ENCODE data around the gene KATNB1. TPM values are rescaled to one million over a fixed set of nuclear protein-coding genes. Genes with fewer than 3 reads are reported as not detected.
"Not testable (repeated sequence)": the region's sequence is repeated elsewhere in the genome, so short reads cannot be mapped to it uniquely, and the experiment has no call there.

KATNB1 gene
- total RNA-seq, 1 experiment from 2014 or later: 38.9 TPM

GRCh38 chr16:57711346-57711745 lies 24.2 kb upstream of the KATNB1 start:
- no peak for DNase-seq
- no peaks in the 10 kb centered on the region for H3K4me1 ChIP-seq

GRCh38 chr16:57711993-57712392 lies 23.6 kb upstream of the KATNB1 start:
- Histone ChIP-seq H3K4me3 (no peak overlapping the region), H3K4me1 (no peaks in the 10 kb centered on the region), H3K36me3 (no peaks in the 10 kb centered on the region), H3K27ac (no peak overlapping the region), H3K9me3 (replicated peaks) (no peaks in the 10 kb centered on the region), H3K27me3 (peaks cover 70% of the 10 kb centered on the region)
- DNase-seq: no peak

More at GRCh38 chr16:57711346-57711745, 24.2 kb upstream of the KATNB1 start:
- Histone ChIP-seq H3K9me3 (replicated peaks) (no peaks in the 10 kb centered on the region), H3K27me3 (peaks cover 70% of the 10 kb centered on the region), H3K36me3 (no peaks in the 10 kb centered on the region), H3K27ac (no peak overlapping the region), H3K4me3 (no peak overlapping the region)

DNA sequence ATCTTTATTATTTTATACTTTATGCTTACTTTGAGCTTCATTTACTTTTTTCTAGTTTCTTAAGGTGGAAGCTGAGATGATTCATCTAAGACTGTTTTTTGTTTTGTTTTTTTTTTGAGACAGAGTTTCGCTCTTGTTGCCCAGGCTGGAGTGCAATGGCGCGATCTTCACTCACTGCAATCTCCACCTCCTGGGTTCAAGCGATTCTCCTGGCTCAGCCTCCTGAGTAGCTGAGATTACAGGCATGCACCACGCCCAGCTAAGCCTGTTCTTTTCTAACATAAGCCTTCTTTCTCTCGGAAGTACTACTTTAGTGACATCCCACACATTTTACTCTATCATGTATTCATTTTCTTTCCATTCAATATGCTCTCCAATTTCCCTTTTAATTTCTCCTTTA lies 23.0 kb upstream of the KATNB1 start:
- not testable (repeated sequence) for H3K9me3 ChIP-seq (replicated peaks); H3K27ac ChIP-seq; H3K36me3 ChIP-seq; H3K4me1 ChIP-seq; DNase-seq; H3K4me3 ChIP-seq
- peaks cover 70% of the 10 kb centered on the region for H3K27me3 ChIP-seq

GRCh38 chr16:57713596-57713995 lies 22.0 kb upstream of the KATNB1 start:
- H3K27me3 ChIP-seq: peaks cover 60% of the 10 kb centered on the region
- H3K9me3 ChIP-seq (replicated peaks): no peaks in the 10 kb centered on the region
- DNase-seq: no peak
- no peaks in the 10 kb centered on the region for H3K36me3 ChIP-seq
- H3K27ac ChIP-seq: no peak overlapping the region
- H3K4me3 ChIP-seq: no peak overlapping the region
- H3K4me1 ChIP-seq: no peaks in the 10 kb centered on the region

DNA sequence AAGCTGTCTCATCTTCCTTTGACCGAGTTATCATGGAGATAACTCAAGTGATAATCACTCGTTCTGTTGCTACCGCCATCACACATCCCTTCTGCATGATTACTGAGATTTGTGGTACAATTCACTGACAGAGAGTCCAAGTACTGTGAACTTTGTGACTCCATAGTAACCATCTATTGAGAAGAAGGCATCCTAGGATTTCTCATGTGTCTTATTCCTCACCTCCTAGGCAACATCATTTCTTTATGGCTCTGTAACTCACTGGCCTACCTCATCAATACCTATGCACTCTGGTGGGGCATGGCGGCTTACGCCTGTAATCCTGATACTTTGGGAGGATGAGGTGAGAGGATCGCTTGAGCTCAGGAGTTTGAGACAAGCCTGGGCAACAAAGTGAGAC lies 21.5 kb upstream of the KATNB1 start:
- DNase-seq: no peak
- peaks cover 60% of the 10 kb centered on the region for H3K27me3 ChIP-seq
- no peaks in the 10 kb centered on the region for H3K36me3 ChIP-seq
- no peaks in the 10 kb centered on the region for H3K9me3 ChIP-seq (replicated peaks)
- H3K27ac ChIP-seq: no peak overlapping the region
- no peaks in the 10 kb centered on the region for H3K4me1 ChIP-seq
- H3K4me3 ChIP-seq: no peak overlapping the region

GRCh38 chr16:57720142-57720575 lies 15.4 kb upstream of the KATNB1 start:
- H3K36me3 ChIP-seq: no peaks in the 10 kb centered on the region
- peaks cover 34% of the 10 kb centered on the region for H3K27me3 ChIP-seq
- H3K27ac ChIP-seq: no peak overlapping the region
- H3K4me3 ChIP-seq: no peak overlapping the region
- no peaks in the 10 kb centered on the region for H3K9me3 ChIP-seq (replicated peaks)
- peak; percentile 48 to 61 for DNase-seq
- no peaks in the 10 kb centered on the region for H3K4me1 ChIP-seq

- Histone ChIP-seq H3K27me3 (peaks cover 25% of the 10 kb centered on the region), H3K9me3 (replicated peaks) (no peaks in the 10 kb centered on the region), H3K36me3 (no peaks in the 10 kb centered on the region), H3K4me1 (no peaks in the 10 kb centered on the region), H3K27ac (no peak overlapping the region), H3K4me3 (no peak overlapping the region)
- DNase-seq: no peak
Measured at GRCh38 chr16:57721356-57722209, 14.0 kb upstream of the KATNB1 start.

DNA sequence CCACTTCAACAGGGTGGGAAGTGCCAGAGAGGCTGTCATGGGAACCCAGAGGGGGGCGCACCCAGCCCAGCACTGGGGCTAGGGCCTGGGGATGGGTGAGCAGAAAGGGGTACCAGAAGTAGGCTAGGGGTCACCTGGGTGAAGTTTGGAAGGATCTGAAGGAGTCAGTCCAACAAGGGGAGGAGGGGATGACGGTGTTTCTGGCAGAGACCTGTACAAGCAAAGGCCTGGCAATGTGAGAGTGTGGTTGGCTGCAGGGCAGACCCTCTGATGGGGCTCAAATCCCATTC lies 13.4 kb upstream of the KATNB1 start:
- H3K27me3 ChIP-seq: peaks cover 25% of the 10 kb centered on the region
- no peak overlapping the region for H3K4me3 ChIP-seq
- no peaks in the 10 kb centered on the region for H3K9me3 ChIP-seq (replicated peaks)

GRCh38 chr16:57722651-57723050 lies 12.9 kb upstream of the KATNB1 start:
- no peaks in the 10 kb centered on the region for H3K9me3 ChIP-seq (replicated peaks)
- H3K4me1 ChIP-seq: no peaks in the 10 kb centered on the region
- no peak overlapping the region for H3K4me3 ChIP-seq
- peaks cover 25% of the 10 kb centered on the region for H3K27me3 ChIP-seq
- H3K27ac ChIP-seq: no peak overlapping the region
- no peak for DNase-seq
- H3K36me3 ChIP-seq: no peaks in the 10 kb centered on the region

More for the DNA sequence above, 13.4 kb upstream of the KATNB1 start:
- H3K36me3 ChIP-seq: no peaks in the 10 kb centered on the region
- H3K4me1 ChIP-seq: no peaks in the 10 kb centered on the region
- H3K27ac ChIP-seq: no peak overlapping the region
- DNase-seq: no peak

DNA sequence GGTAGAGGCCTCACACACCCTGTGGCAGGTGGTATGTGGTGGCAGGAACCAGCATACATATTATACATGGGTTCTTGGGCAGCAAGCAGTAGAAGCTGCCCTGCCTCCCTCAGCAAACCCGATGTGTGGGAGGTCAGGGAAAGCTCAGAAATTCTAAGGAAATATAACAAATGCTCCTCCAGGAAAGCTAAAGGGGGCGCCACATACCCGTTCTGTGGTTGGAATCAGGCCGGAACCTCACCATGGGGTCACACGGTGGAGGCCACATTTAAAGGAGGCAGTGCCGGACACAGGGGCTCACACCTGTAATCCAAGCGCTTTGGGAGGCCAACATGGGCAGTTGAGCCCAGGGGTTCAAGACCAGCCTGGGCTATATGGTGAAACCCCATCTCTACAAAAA lies 12.4 kb upstream of the KATNB1 start:
- H3K9me3 ChIP-seq (replicated peaks): no peaks in the 10 kb centered on the region
- peak; percentile 28 to 59 for DNase-seq
- peaks cover 25% of the 10 kb centered on the region for H3K27me3 ChIP-seq
- no peaks in the 10 kb centered on the region for H3K36me3 ChIP-seq
- H3K4me1 ChIP-seq: no peaks in the 10 kb centered on the region
- no peak overlapping the region for H3K27ac ChIP-seq
- H3K4me3 ChIP-seq: no peak overlapping the region

GRCh38 chr16:57724531-57724930 lies 11.0 kb upstream of the KATNB1 start:
- Histone ChIP-seq H3K27ac (no peak overlapping the region), H3K36me3 (no peaks in the 10 kb centered on the region), H3K4me3 (no peak overlapping the region), H3K4me1 (no peaks in the 10 kb centered on the region), H3K9me3 (replicated peaks) (no peaks in the 10 kb centered on the region), H3K27me3 (peaks cover 22% of the 10 kb centered on the region)
- DNase-seq: no peak

DNA sequence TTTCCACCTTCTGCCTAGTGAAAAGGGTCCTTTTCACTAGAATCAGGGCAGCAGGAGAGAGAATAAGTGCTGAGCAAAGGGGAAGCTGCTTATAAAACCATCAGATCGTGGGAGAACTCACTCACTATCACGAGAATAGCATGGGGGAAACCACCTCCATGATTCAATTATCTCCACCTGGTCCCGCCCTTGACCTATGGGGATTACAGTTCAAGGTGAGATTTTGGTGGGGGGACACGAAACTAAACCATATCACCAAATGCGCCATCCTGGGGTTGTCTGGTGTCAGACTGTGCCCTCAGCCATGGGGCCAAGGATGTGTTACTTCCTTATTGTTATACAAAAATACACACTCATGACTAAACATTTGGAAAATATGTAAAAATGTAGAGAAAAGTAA lies 10.4 kb upstream of the KATNB1 start:
- H3K4me3 ChIP-seq: no peak overlapping the region
- H3K27ac ChIP-seq: no peak overlapping the region
- peaks cover 20% of the 10 kb centered on the region for H3K27me3 ChIP-seq
- no peaks in the 10 kb centered on the region for H3K4me1 ChIP-seq
- H3K9me3 ChIP-seq (replicated peaks): no peaks in the 10 kb centered on the region
- DNase-seq: no peak
- no peaks in the 10 kb centered on the region for H3K36me3 ChIP-seq

DNA sequence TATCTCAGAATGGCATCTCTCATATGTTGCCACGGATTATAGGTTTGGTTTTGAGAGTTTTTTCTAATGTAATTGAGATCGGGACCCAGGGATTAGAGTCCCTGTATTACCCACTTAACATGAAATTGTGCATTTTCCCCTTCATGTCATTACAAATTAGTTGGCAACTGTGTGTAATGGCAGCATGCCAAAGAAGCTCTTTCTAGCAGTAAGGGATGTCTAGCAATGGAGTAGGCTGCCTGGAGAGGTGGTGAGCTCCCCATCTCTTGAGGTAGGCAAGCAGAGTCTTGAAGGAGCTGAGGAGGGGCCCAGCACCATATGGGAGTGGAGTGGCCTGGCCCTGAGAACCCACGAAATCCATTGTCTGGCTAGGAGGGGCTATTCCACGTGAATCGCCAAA lies 10.0 kb upstream of the KATNB1 start:
- H3K9me3 ChIP-seq (replicated peaks): no peaks in the 10 kb centered on the region
- peaks cover 20% of the 10 kb centered on the region for H3K27me3 ChIP-seq
- no peak for DNase-seq
- H3K4me3 ChIP-seq: no peak overlapping the region
- no peaks in the 10 kb centered on the region for H3K36me3 ChIP-seq
- no peak overlapping the region for H3K27ac ChIP-seq
- no peaks in the 10 kb centered on the region for H3K4me1 ChIP-seq

- Histone ChIP-seq H3K27ac (no peak overlapping the region), H3K9me3 (replicated peaks) (no peaks in the 10 kb centered on the region), H3K36me3 (no peaks in the 10 kb centered on the region), H3K4me3 (no peak overlapping the region), H3K27me3 (peaks cover 20% of the 10 kb centered on the region), H3K4me1 (no peaks in the 10 kb centered on the region)
- no peak for DNase-seq
Measured at GRCh38 chr16:57725976-57726375, 9.6 kb upstream of the KATNB1 start.

DNA sequence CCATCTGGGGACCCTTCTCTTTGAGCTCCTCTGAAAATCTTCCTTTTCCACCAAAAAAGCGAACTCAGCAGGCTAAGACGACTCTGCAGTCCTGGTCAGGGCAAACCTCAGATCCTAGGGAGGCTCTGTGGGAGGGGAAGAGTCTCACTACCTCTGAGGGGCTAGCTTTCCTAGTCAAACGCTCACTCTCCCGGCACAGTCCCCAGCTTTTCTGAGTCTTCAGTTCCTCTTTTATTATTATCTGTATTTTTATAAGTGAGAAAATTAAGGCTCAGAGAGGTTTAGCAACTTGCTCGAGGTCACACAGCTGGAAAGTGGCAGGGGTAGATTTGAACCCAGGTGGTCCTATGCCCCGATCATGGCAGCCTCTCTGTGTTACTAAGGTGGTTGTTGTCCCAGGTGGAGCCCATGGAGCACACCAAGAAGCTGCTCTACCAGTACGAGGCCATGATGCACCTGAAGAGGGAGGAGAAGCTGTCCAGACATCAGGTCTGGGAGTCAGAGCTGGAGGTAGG lies 9.1 kb upstream of the KATNB1 start:
- H3K9me3 ChIP-seq (replicated peaks): no peaks in the 10 kb centered on the region
- no peak for DNase-seq
- H3K4me3 ChIP-seq: no peak overlapping the region
- no peaks in the 10 kb centered on the region for H3K4me1 ChIP-seq
- H3K27me3 ChIP-seq: peaks cover 20% of the 10 kb centered on the region
- H3K36me3 ChIP-seq: no peaks in the 10 kb centered on the region
- H3K27ac ChIP-seq: no peak overlapping the region

DNA sequence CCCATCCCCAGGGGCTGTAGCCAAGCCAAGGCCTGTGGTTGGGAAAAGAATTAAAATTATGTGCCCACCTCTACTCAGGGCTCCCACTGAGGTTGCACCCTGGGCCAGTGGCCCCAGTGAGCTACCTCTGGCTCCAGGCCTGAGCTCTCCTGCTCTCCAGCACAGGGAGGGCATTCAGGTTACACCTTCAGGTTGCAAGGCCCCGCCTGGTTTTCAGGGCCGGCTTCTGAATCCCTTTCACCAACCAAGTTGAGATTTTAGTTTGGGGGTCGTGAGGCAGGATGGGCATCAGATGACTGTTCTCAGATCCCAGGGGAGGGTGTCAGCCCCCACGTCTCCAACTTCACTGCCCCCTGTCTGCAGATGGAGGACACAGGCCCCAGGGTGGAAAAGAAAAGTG lies 8.0 kb upstream of the KATNB1 start:
- Histone ChIP-seq H3K27me3 (peaks cover 13% of the 10 kb centered on the region), H3K4me1 (no peaks in the 10 kb centered on the region), H3K36me3 (no peaks in the 10 kb centered on the region), H3K27ac (no peak overlapping the region), H3K4me3 (no peak overlapping the region), H3K9me3 (replicated peaks) (no peaks in the 10 kb centered on the region)
- DNase-seq: no peak

Measured in SJCRH30 (cell line).